Mesodermal cell (in vitro differentiated cells): ENCODE data around the gene KRT6A.
"Not testable (repeated sequence)": the region's sequence is repeated elsewhere in the genome, so short reads cannot be mapped to it uniquely, and the experiment has no call there.

Source experiments
- H3K27ac ChIP-seq: 2 replicates; pipeline ENCODE4 v1.7.0; 2013; ENCODE audit warnings: mild to moderate bottlenecking, low read depth, low read length, moderate library complexity; ENCODE audit not compliant: severe bottlenecking
- H3K36me3 ChIP-seq: 2 replicates; pipeline ENCODE4 v1.7.1; 2013; ENCODE audit warnings: mild to moderate bottlenecking, low read length, moderate library complexity; ENCODE audit not compliant: control insufficient read depth, insufficient read depth
- H3K4me1 ChIP-seq: one replicate; pipeline ENCODE4 v1.7.1; 2013; ENCODE audit warnings: mild to moderate bottlenecking, low read length; ENCODE audit not compliant: insufficient read depth, control insufficient read depth, poor library complexity, severe bottlenecking
- H3K4me3 ChIP-seq: 2 replicates; pipeline ENCODE4 v1.7.0; 2013; ENCODE audit warnings: low read length, control low read depth, mild to moderate bottlenecking; ENCODE audit not compliant: insufficient read depth, poor library complexity, severe bottlenecking; ENCODE audit errors: extremely low read depth
- H3K9me3 ChIP-seq: 2 replicates; pipeline ENCODE4 v1.7.1; 2013; ENCODE audit warnings: mild to moderate bottlenecking, low read length, moderate library complexity; ENCODE audit not compliant: control insufficient read depth
- WGBS, 2 experiments: methylation state at CpG; one replicate each; pipeline ENCODE4 v1.1.5; 2013; ENCODE audit warnings: missing lambda C conversion rate in 2 of 2; ENCODE audit not compliant: insufficient coverage in 2 of 2; 5-methylcytosine and 5-hydroxymethylcytosine counted together

KRT6A gene

GRCh38 chr12:52458861-52459260, 34.2 kb downstream of the KRT6A start:
- no peaks in the 10 kb centered on the region for H3K4me1 ChIP-seq
- WGBS, 2 experiments = 88 to 94% methylated on average over 2 to 4 of the region's 5 CpGs
- H3K36me3 ChIP-seq = no peaks in the 10 kb centered on the region
- H3K9me3 ChIP-seq = no peaks in the 10 kb centered on the region
- H3K27ac ChIP-seq = no peak overlapping the region
- H3K4me3 ChIP-seq = no peak overlapping the region

- WGBS, 2 experiments = no CpG with 5 or more reads among the region's 1 CpG
- H3K27ac ChIP-seq = no peak overlapping the region
- H3K4me1 ChIP-seq = no peaks in the 10 kb centered on the region
- no peaks in the 10 kb centered on the region for H3K9me3 ChIP-seq
- H3K36me3 ChIP-seq = no peaks in the 10 kb centered on the region
- no peak overlapping the region for H3K4me3 ChIP-seq
These were observed 37.2 kb downstream of the KRT6A start for GRCh38 chr12:52455821-52456220.

GRCh38 chr12:52454411-52455201, 38.5 kb downstream of the KRT6A start:
- Histone ChIP-seq H3K36me3 (no peaks in the 10 kb centered on the region), H3K9me3 (no peaks in the 10 kb centered on the region), H3K4me1 (no peaks in the 10 kb centered on the region), H3K4me3 (no peak overlapping the region), H3K27ac (no peak overlapping the region)
- WGBS, 2 experiments = 38% methylated on average over 1 of the region's 3 CpGs; no CpG with 5 or more reads in 1 of the 2 experiments

GRCh38 chr12:52452101-52452500, 41.0 kb downstream of the KRT6A start, which contains the start of gene KRT6B:
KRT6B (minus strand) TSS chr12:52452146; CDS start chr12:52452078, 68 bp downstream.
- Histone ChIP-seq H3K27ac (no peak within 1 kb of the TSS), H3K4me1 (no peaks in the 10 kb centered on the region), H3K4me3 (no peak within 1 kb of the TSS), H3K36me3 (no peaks in the 10 kb centered on the region), H3K9me3 (no peaks in the 10 kb centered on the region)
- 89 to 100% methylated on average over 3 to 6 of the region's 6 CpGs for WGBS, 2 experiments

- Histone ChIP-seq H3K4me1 (no peaks in the 10 kb centered on the region), H3K27ac (no peak overlapping the region), H3K9me3 (no peaks in the 10 kb centered on the region), H3K36me3 (no peaks in the 10 kb centered on the region), H3K4me3 (no peak overlapping the region)
- 81 to 84% methylated on average over 3 of the region's 3 CpGs for WGBS, 2 experiments
These were observed 44.8 kb downstream of the KRT6A start for GRCh38 chr12:52448228-52448627.

- not testable (repeated sequence) for H3K27ac ChIP-seq, H3K36me3 ChIP-seq, H3K9me3 ChIP-seq, H3K4me1 ChIP-seq, H3K4me3 ChIP-seq
- 93 to 99% methylated on average over 6 to 7 of the region's 11 CpGs for WGBS, 2 experiments
These were observed 45.9 kb downstream of the KRT6A start for GRCh38 chr12:52447196-52447595.

GRCh38 chr12:52446367-52447045, 46.6 kb downstream of the KRT6A start:
- Histone ChIP-seq H3K4me1 (peaks cover 16% of the 10 kb centered on the region), H3K9me3 (no peaks in the 10 kb centered on the region), H3K36me3 (no peaks in the 10 kb centered on the region), H3K27ac (no peak overlapping the region), H3K4me3 (no peak overlapping the region)
- 89 to 97% methylated on average over 6 of the region's 6 CpGs for WGBS, 2 experiments

GRCh38 chr12:52445876-52446275, 47.2 kb downstream of the KRT6A start:
- H3K27ac ChIP-seq = no peak overlapping the region
- peaks cover 19% of the 10 kb centered on the region for H3K4me1 ChIP-seq
- H3K4me3 ChIP-seq = no peak overlapping the region
- H3K36me3 ChIP-seq = no peaks in the 10 kb centered on the region
- H3K9me3 ChIP-seq = no peaks in the 10 kb centered on the region
- WGBS, 2 experiments = 66 to 71% methylated on average over 3 of the region's 3 CpGs

GRCh38 chr12:52444647-52445595, 48.1 kb downstream of the KRT6A start:
- Histone ChIP-seq H3K4me1 (peaks cover 19% of the 10 kb centered on the region), H3K36me3 (no peaks in the 10 kb centered on the region), H3K4me3 (no peak overlapping the region), H3K9me3 (no peaks in the 10 kb centered on the region), H3K27ac (no peak overlapping the region)
- 87% methylated on average over 4 to 7 of the region's 10 CpGs for WGBS, 2 experiments

- Histone ChIP-seq H3K9me3 (no peaks in the 10 kb centered on the region), H3K4me3 (no peak overlapping the region), H3K4me1 (peaks cover 19% of the 10 kb centered on the region), H3K36me3 (no peaks in the 10 kb centered on the region), H3K27ac (no peak overlapping the region)
- 86 to 94% methylated on average over 2 to 3 of the region's 3 CpGs for WGBS, 2 experiments
These were observed 49.1 kb downstream of the KRT6A start for GRCh38 chr12:52443966-52444365.
